Liver (tissue), 3 donors: ENCODE data around the gene SH3GL1.

Experiments used
- CTCF ChIP-seq: fragments of 150-350 bp; IDR thresholded peaks from 2 replicates; pipeline ENCODE4 v1.5.1; 2017; ENCODE audit warnings: improper control_type of control experiment, low read depth, low read length; ENCODE audit not compliant: missing input control
- EGR1 ChIP-seq, 2 donors: IDR thresholded peaks; 2 replicates each; pipeline ENCODE4 v1.6.1; 2016 to 2018; ENCODE audit warnings: antibody characterized with exemption in 2 of 2, low read depth in 2 of 2
- FOXA1 ChIP-seq: IDR thresholded peaks from 2 replicates; pipeline ENCODE4 v1.6.1; 2016; ENCODE audit warnings: antibody characterized with exemption
- GABPA ChIP-seq, 2 donors: IDR thresholded peaks in 1 of 2; conservative IDR thresholded peaks in 1 of 2; 2 replicates each; pipeline ENCODE4 v1.6.1; 2016; ENCODE audit warnings: antibody characterized with exemption in 2 of 2, mild to moderate bottlenecking in 1 of 2, moderate library complexity in 1 of 2
- HNF4G ChIP-seq: IDR thresholded peaks from 2 replicates; pipeline ENCODE4 v1.6.1; 2016; ENCODE audit warnings: antibody characterized with exemption
- JUND ChIP-seq, 2 donors: IDR thresholded peaks; 2 replicates each; pipeline ENCODE4 v1.6.1; 2016; ENCODE audit warnings: antibody characterized with exemption in 2 of 2
- MAX ChIP-seq: IDR thresholded peaks from 2 replicates; pipeline ENCODE4 v1.6.1; 2016; ENCODE audit warnings: antibody characterized with exemption
- RAD21 ChIP-seq, 2 donors: IDR thresholded peaks; 2 replicates each; pipeline ENCODE4 v1.6.1; 2016; ENCODE audit warnings: antibody characterized with exemption in 2 of 2, mild to moderate bottlenecking in 2 of 2
- SP1 ChIP-seq: IDR thresholded peaks from 2 replicates; pipeline ENCODE4 v1.6.1; 2018; ENCODE audit warnings: antibody characterized with exemption, mild to moderate bottlenecking
- YY1 ChIP-seq: IDR thresholded peaks from 2 replicates; pipeline ENCODE4 v1.6.1; 2016; ENCODE audit warnings: antibody characterized with exemption, mild to moderate bottlenecking
- donor health status: healthy.
- donor health status: healthy.

DNA sequence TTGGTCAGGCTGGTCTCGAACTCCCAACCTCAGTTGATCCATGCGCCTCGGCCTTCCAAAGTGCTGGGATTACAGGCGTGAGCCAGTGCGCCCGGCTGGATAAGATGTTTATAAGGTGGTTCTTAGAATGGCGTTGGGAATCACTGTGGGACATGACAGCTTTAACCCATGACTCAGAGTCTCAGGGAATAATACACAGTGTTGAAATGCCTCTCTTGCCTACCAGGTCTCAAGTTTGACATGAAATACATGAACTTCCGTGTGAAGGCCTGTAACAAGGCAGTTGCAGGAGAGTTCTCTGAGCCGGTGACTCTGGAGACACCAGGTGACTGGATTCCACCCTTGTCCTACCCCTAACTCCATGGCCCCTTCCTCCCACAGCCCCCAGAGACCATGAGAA is 83.4 kb downstream of the SH3GL1 start:
- TF ChIP-seq CTCF = no peak
- TF ChIP-seq YY1 = no peak
- no peak for TF ChIP-seq HNF4G
- no peak for TF ChIP-seq EGR1 (IDR thresholded peaks at IDR 0.05; ENCODE audit: low read depth in 2 of 2)
- TF ChIP-seq FOXA1 = no peak
- TF ChIP-seq SP1 = no peak
- no peak for TF ChIP-seq RAD21 (IDR thresholded peaks at IDR 0.05)
- TF ChIP-seq MAX = no peak
- TF ChIP-seq JUND (IDR thresholded peaks at IDR 0.05) = no peak
- TF ChIP-seq GABPA (IDR thresholded peaks at IDR 0.05 in 1 of 2, conservative IDR thresholded peaks at IDR 0.05 in 1 of 2) = no peak
